Measurements from ENCODE around the gene BCAS3. TPM values are rescaled to one million over a fixed set of nuclear protein-coding genes. Genes with fewer than 3 reads are reported as not detected.
"Not testable (repeated sequence)": the region's sequence is repeated elsewhere in the genome, so short reads cannot be mapped to it uniquely, and the experiment has no call there.

The BCAS3 gene
- polyA plus RNA-seq, 4 donors: 26.2 to 27.7 (median 26.8) TPM

- no peak for DNase-seq (ENCODE audit: low read depth in 4 of 4, low spot score in 3 of 4)
Measured at GRCh38 chr17:60781880-60782412, 104.3 kb downstream of the BCAS3 start.

- no peak for DNase-seq (ENCODE audit: low read depth in 4 of 4, low spot score in 3 of 4)
Measured at GRCh38 chr17:60782742-60783141, 105.1 kb downstream of the BCAS3 start.

GRCh38 chr17:60790205-60790604 is 112.6 kb downstream of the BCAS3 start:
- no peak for DNase-seq (ENCODE audit: low read depth in 4 of 4, low spot score in 3 of 4)

- no peak for DNase-seq (ENCODE audit: low read depth in 4 of 4, low spot score in 3 of 4)
Measured at GRCh38 chr17:60792250-60792898, 114.7 kb downstream of the BCAS3 start.

- DNase-seq (ENCODE audit: low read depth in 4 of 4, low spot score in 3 of 4): no peak
Measured at GRCh38 chr17:60798576-60798975, 120.9 kb downstream of the BCAS3 start.

GRCh38 chr17:60802377-60802776 is 124.7 kb downstream of the BCAS3 start:
- no peak for DNase-seq (ENCODE audit: low read depth in 4 of 4, low spot score in 3 of 4)

GRCh38 chr17:60803059-60803458 is 125.4 kb downstream of the BCAS3 start:
- no peak for DNase-seq (ENCODE audit: low read depth in 4 of 4, low spot score in 3 of 4)

GRCh38 chr17:60804831-60805230 is 127.2 kb downstream of the BCAS3 start:
- no peak for DNase-seq (ENCODE audit: low read depth in 4 of 4, low spot score in 3 of 4)

GRCh38 chr17:60809421-60809820 is 131.8 kb downstream of the BCAS3 start:
- no peak for DNase-seq (ENCODE audit: low read depth in 4 of 4, low spot score in 3 of 4)

GRCh38 chr17:60814941-60815340 is 137.3 kb downstream of the BCAS3 start:
- DNase-seq (ENCODE audit: low read depth in 4 of 4, low spot score in 3 of 4): not testable (repeated sequence)

- DNase-seq (ENCODE audit: low read depth in 4 of 4, low spot score in 3 of 4): no peak
Measured at GRCh38 chr17:60817192-60817591, 139.5 kb downstream of the BCAS3 start.

GRCh38 chr17:60819447-60820130 is 141.9 kb downstream of the BCAS3 start:
- no peak for DNase-seq (ENCODE audit: low read depth in 4 of 4, low spot score in 3 of 4)

GRCh38 chr17:60823515-60823914 is 145.9 kb downstream of the BCAS3 start:
- no peak for DNase-seq (ENCODE audit: low read depth in 4 of 4, low spot score in 3 of 4)

GRCh38 chr17:60825351-60825750 is 147.7 kb downstream of the BCAS3 start:
- no peak for DNase-seq (ENCODE audit: low read depth in 4 of 4, low spot score in 3 of 4)

- DNase-seq (ENCODE audit: low read depth in 4 of 4, low spot score in 3 of 4): no peak
Measured at GRCh38 chr17:60827943-60828342, 150.3 kb downstream of the BCAS3 start.

GRCh38 chr17:60832151-60832585 is 154.5 kb downstream of the BCAS3 start:
- DNase-seq (ENCODE audit: low read depth in 4 of 4, low spot score in 3 of 4): peak in 2 of 4 donors; percentile 2 to 7

- DNase-seq (ENCODE audit: low read depth in 4 of 4, low spot score in 3 of 4): no peak
Measured at GRCh38 chr17:60832631-60833030, 155.0 kb downstream of the BCAS3 start.

GRCh38 chr17:60840456-60840855 is 162.8 kb downstream of the BCAS3 start:
- DNase-seq (ENCODE audit: low read depth in 4 of 4, low spot score in 3 of 4): no peak

GRCh38 chr17:60845012-60845411 is 167.4 kb downstream of the BCAS3 start:
- DNase-seq (ENCODE audit: low read depth in 4 of 4, low spot score in 3 of 4): no peak

GRCh38 chr17:60846175-60846574 is 168.5 kb downstream of the BCAS3 start:
- no peak for DNase-seq (ENCODE audit: low read depth in 4 of 4, low spot score in 3 of 4)

- DNase-seq (ENCODE audit: low read depth in 4 of 4, low spot score in 3 of 4): no peak
Measured at GRCh38 chr17:60851181-60851580, 173.5 kb downstream of the BCAS3 start.

GRCh38 chr17:60857556-60858080 is 180.0 kb downstream of the BCAS3 start:
- no peak for DNase-seq (ENCODE audit: low read depth in 4 of 4, low spot score in 3 of 4)

Measured in right renal pelvis (tissue), 4 donors.